Keratinocyte (primary cell): Measurements from ENCODE around the gene TP53INP2.

Experiments
- EZH2 ChIP-seq: IDR thresholded peaks from one replicate; pipeline ENCODE4 v1.6.1; 2012; ENCODE audit warnings: inconsistent platforms, mild to moderate bottlenecking, low read length, moderate library complexity
- TF ChIP-seq, protein P1 (sequence below), 3 experiments: IDR thresholded peaks in 1 of 3; conservative IDR thresholded peaks in 1 of 3; optimal IDR thresholded peaks in 1 of 3; 2 replicates in 2 of 3; 3 replicates in 1 of 3; pipeline versions ENCODE3 to v1.5.1; 2011; ENCODE audit warnings: low read length in 3 of 3, mild to moderate bottlenecking in 3 of 3, moderate library complexity in 2 of 3, control low read depth in 1 of 3, inconsistent platforms in 1 of 3; ENCODE audit not compliant: insufficient read depth in 2 of 3; ENCODE audit errors: extremely low read depth in 1 of 3

- TF ChIP-seq, protein P1, sequence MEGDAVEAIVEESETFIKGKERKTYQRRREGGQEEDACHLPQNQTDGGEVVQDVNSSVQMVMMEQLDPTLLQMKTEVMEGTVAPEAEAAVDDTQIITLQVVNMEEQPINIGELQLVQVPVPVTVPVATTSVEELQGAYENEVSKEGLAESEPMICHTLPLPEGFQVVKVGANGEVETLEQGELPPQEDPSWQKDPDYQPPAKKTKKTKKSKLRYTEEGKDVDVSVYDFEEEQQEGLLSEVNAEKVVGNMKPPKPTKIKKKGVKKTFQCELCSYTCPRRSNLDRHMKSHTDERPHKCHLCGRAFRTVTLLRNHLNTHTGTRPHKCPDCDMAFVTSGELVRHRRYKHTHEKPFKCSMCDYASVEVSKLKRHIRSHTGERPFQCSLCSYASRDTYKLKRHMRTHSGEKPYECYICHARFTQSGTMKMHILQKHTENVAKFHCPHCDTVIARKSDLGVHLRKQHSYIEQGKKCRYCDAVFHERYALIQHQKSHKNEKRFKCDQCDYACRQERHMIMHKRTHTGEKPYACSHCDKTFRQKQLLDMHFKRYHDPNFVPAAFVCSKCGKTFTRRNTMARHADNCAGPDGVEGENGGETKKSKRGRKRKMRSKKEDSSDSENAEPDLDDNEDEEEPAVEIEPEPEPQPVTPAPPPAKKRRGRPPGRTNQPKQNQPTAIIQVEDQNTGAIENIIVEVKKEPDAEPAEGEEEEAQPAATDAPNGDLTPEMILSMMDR (optimal IDR thresholded peaks at IDR 0.05 in 1 of 3, IDR thresholded peaks at IDR 0.05 in 1 of 3, conservative IDR thresholded peaks at IDR 0.05 in 1 of 3; ENCODE audit: extremely low read depth in 1 of 3, insufficient read depth in 2 of 3, low read length in 3 of 3) = peak in 1 of 3 experiments; percentile 2
- TF ChIP-seq EZH2 = no peak
Measured at GRCh38 chr20:34709044-34709830, 5.1 kb downstream of the TP53INP2 start.
